Osteoblast (primary cell): ENCODE data around the gene PIP5KL1. TPM values are rescaled to one million over a fixed set of nuclear protein-coding genes. Genes with fewer than 3 reads are reported as not detected.
A peak's percentile ranks its signal among the peaks of the same experiment; 100 is the strongest.

Experiments used
- DNase-seq: peaks from one replicate; pipeline ENCODE4 v3.0.0; 2011; ENCODE audit warnings: low spot score, mixed read lengths; ENCODE audit not compliant: insufficient read length; ENCODE audit errors: missing footprints
- H2AFZ ChIP-seq: 2 replicates; pipeline ENCODE4 v1.6.0; 2011; ENCODE audit warnings: mild to moderate bottlenecking, low read length
- H3K27ac ChIP-seq: 2 replicates; pipeline ENCODE4 v1.5.1; 2011; ENCODE audit warnings: mild to moderate bottlenecking, low read depth, low read length, moderate library complexity
- H3K27me3 ChIP-seq: 2 replicates; pipeline ENCODE4 v1.6.0; 2012; ENCODE audit warnings: mild to moderate bottlenecking, control low read depth, inconsistent platforms, low read length, moderate library complexity; ENCODE audit not compliant: insufficient read depth
- H3K36me3 ChIP-seq: 2 replicates; pipeline ENCODE4 v1.5.1; 2011; ENCODE audit warnings: mild to moderate bottlenecking, low read length, control low read depth, moderate library complexity; ENCODE audit not compliant: insufficient read depth
- H3K4me1 ChIP-seq: 2 replicates; pipeline ENCODE4 v1.5.1; 2011; ENCODE audit warnings: mild to moderate bottlenecking, low read length, control low read depth, moderate library complexity; ENCODE audit not compliant: insufficient read depth
- H3K4me2 ChIP-seq: 2 replicates; pipeline ENCODE4 v1.6.0; 2011; ENCODE audit warnings: mild to moderate bottlenecking, low read length; ENCODE audit not compliant: insufficient read depth
- H3K4me3 ChIP-seq: fragments of 200-600 bp; sonication (generic); 3 replicates; pipeline ENCODE4 v1.5.1; 2012; ENCODE audit warnings: mild to moderate bottlenecking, low read length, inconsistent platforms; ENCODE audit not compliant: insufficient read depth
- H3K79me2 ChIP-seq: 2 replicates; pipeline ENCODE4 v1.6.0; 2012; ENCODE audit warnings: mild to moderate bottlenecking, low read length, control low read depth, inconsistent platforms; ENCODE audit not compliant: insufficient read depth
- H3K9me3 ChIP-seq: 2 replicates; pipeline ENCODE4 v1.5.1; 2011; ENCODE audit warnings: low read depth, low read length, control low read depth
- H4K20me1 ChIP-seq: 2 replicates; pipeline ENCODE4 v1.6.0; 2012; ENCODE audit warnings: mild to moderate bottlenecking, low read length, control low read depth; ENCODE audit not compliant: insufficient read depth
- CTCF ChIP-seq: IDR thresholded peaks from 2 replicates; pipeline ENCODE4 v1.5.1; 2011; ENCODE audit warnings: mild to moderate bottlenecking, low read depth, low read length, moderate library complexity; ENCODE audit errors: extremely low read depth
- total RNA-seq: library from RNA; depleted of rRNA; stranded (reverse); fragments of >200 nt; gene quantifications from 2 replicates; pipeline ENCODE4 v1.2.3, GENCODE V29; 2012

Gene PIP5KL1
- total RNA-seq, 1 donor, result 2.2 TPM

GRCh38 chr9:127926906-127927200, 3.7 kb downstream of the PIP5KL1 start:
- peaks cover 3% of the 10 kb centered on the region for H4K20me1 ChIP-seq
- H3K36me3 ChIP-seq, result no peaks in the 10 kb centered on the region
- TF ChIP-seq CTCF, result no peak
- peak overlapping the region; percentile 51 for H2AFZ ChIP-seq
- no peaks in the 10 kb centered on the region for H3K79me2 ChIP-seq
- no peaks in the 10 kb centered on the region for H3K27me3 ChIP-seq
- peaks cover 42% of the 10 kb centered on the region for H3K4me1 ChIP-seq
- H3K4me2 ChIP-seq, result peak overlapping the region; percentile 70
- no peaks in the 10 kb centered on the region for H3K9me3 ChIP-seq
- H3K4me3 ChIP-seq, result peak overlapping the region; percentile 60
- H3K27ac ChIP-seq, result no peak overlapping the region
- no peak for DNase-seq

DNA sequence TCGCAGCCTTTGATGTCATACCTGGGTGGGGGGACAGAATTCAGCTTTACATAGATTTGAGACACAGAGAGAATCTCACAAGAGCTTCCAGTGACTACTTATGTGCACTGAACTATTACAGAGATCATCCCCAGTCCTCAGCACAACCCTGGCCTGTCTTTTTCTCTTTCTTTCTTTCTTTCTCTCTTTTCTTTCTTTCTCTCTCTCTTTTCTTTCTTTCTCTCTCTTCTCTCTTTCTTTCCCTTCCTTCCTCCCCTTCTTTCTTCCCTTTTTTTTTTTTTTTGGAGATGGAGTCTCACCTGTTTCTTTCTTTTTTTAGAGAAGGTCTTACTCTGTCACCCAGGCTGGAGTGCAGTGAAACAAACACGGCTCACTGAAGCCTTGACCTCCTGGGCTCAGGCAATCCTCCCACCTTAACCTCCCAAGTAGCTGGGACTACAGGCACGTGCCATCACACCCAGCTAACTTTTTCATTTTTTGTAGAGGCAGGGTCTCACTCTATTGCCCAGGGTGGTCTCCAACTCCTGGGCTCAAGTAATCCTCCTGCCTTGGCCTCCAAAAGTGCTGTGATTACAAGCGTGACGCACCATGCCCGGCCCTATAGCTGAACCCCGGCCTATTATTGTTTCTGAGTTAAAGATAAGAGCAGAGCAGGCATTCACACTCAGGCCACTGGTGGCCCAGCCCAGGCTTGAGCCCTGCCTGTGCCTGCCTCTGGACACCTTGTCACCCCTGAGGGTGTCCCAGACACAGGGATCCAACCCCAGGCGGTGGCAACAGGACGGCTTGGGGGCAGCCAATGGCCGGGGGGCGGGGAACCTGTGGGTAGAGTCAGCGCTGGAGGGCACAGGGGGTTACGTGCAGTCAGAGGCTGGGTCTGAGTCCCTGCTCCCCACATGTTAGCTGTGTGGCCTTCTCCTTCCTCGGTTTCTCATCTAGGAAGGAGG, 4.3 kb downstream of the PIP5KL1 start:
- Histone ChIP-seq H3K79me2 (no peaks in the 10 kb centered on the region), H3K9me3 (no peaks in the 10 kb centered on the region), H3K27me3 (no peaks in the 10 kb centered on the region), H3K36me3 (no peaks in the 10 kb centered on the region), H4K20me1 (peaks cover 3% of the 10 kb centered on the region), H2AFZ (no peak overlapping the region), H3K27ac (no peak overlapping the region), H3K4me2 (peak overlapping the region; percentile 70), H3K4me3 (no peak overlapping the region), H3K4me1 (peaks cover 42% of the 10 kb centered on the region)
- TF ChIP-seq CTCF, result no peak
- DNase-seq, result no peak

- TF ChIP-seq CTCF, result no peak
- no peak overlapping the region for H3K4me2 ChIP-seq
Observed at GRCh38 chr9:127924736-127925444, 5.7 kb downstream of the PIP5KL1 start.

GRCh38 chr9:127923771-127924170, 6.8 kb downstream of the PIP5KL1 start:
- no peaks in the 10 kb centered on the region for H3K27me3 ChIP-seq
- peaks cover 44% of the 10 kb centered on the region for H3K4me1 ChIP-seq
- peak overlapping the region; percentile 96 for H3K27ac ChIP-seq
- no peak for TF ChIP-seq CTCF
- peak overlapping the region; percentile 81 for H2AFZ ChIP-seq
- peak overlapping the region; percentile 67 for H3K4me2 ChIP-seq
- no peaks in the 10 kb centered on the region for H3K79me2 ChIP-seq
- H3K4me3 ChIP-seq, result peak overlapping the region; percentile 48
- peak; percentile 99 for DNase-seq
- no peaks in the 10 kb centered on the region for H3K36me3 ChIP-seq
- no peaks in the 10 kb centered on the region for H4K20me1 ChIP-seq
- no peaks in the 10 kb centered on the region for H3K9me3 ChIP-seq

More at GRCh38 chr9:127924736-127925444, 5.7 kb downstream of the PIP5KL1 start:
- no peaks in the 10 kb centered on the region for H3K9me3 ChIP-seq
- H4K20me1 ChIP-seq, result peaks cover 1% of the 10 kb centered on the region
- no peak overlapping the region for H3K27ac ChIP-seq
- no peak for DNase-seq
- H3K27me3 ChIP-seq, result no peaks in the 10 kb centered on the region
- H2AFZ ChIP-seq, result no peak overlapping the region
- H3K36me3 ChIP-seq, result no peaks in the 10 kb centered on the region
- peaks cover 34% of the 10 kb centered on the region for H3K4me1 ChIP-seq
- H3K4me3 ChIP-seq, result no peak overlapping the region
- H3K79me2 ChIP-seq, result no peaks in the 10 kb centered on the region
